PFSK-1 (cell line): ENCODE data around the gene GRIA3.

Experiments used
- POLR2AphosphoS5 ChIP-seq: IDR thresholded peaks from 2 replicates; pipeline ENCODE4 v1.6.1; 2012; ENCODE audit warnings: low read depth, mild to moderate bottlenecking, control low read depth, low read length, moderate library complexity
- REST ChIP-seq, 2 experiments: IDR thresholded peaks; 2 replicates each; pipeline versions ENCODE4 v1.6.1 to v1.8.0; 2011 to 2012; ENCODE audit warnings: low read depth in 2 of 2, low read length in 2 of 2, control low read depth in 1 of 2, inconsistent platforms in 1 of 2, mild to moderate bottlenecking in 1 of 2, moderate library complexity in 1 of 2; ENCODE audit not compliant: insufficient read depth in 1 of 2
- SIN3A ChIP-seq: IDR thresholded peaks from 2 replicates; pipeline ENCODE4 v1.6.1; 2012; ENCODE audit warnings: mild to moderate bottlenecking, low read length, moderate library complexity, borderline replicate concordance; ENCODE audit not compliant: insufficient read depth
- TAF1 ChIP-seq: IDR thresholded peaks from 2 replicates; pipeline ENCODE4 v1.6.1; 2012; ENCODE audit warnings: low read length, control low read depth, borderline replicate concordance; ENCODE audit not compliant: insufficient read depth

- TF ChIP-seq TAF1 (no peak), POLR2AphosphoS5 (no peak), REST (IDR thresholded peaks at IDR 0.05; ENCODE audit: insufficient read depth in 1 of 2, low read depth in 2 of 2, low read length in 2 of 2) (no peak), SIN3A (no peak)
These were observed 266.1 kb downstream of the GRIA3 start for GRCh38 chrX:123450222-123450621.
